HCT116 (cell line): ENCODE data around the gene UFD1. TPM values are rescaled to one million over a fixed set of nuclear protein-coding genes. Genes with fewer than 3 reads are reported as not detected.

Experiments used
- ATAC-seq: fragments of 200-7000 bp; cut with Tn5 transposase; 2 replicates; pipeline ENCODE4 v1.9.1; 2020; ENCODE audit warnings: mild to moderate bottlenecking, moderate library complexity
- BruUV-seq: library from RNA; stranded (reverse); fragments of 400-500 nt; replicated peaks from 2 replicates; lab custom pipeline; 2021; lab: Mats Ljungman, UMichigan
- CTCF ChIA-PET: fragments of 300-600 bp; sonication (Branson Sonifier 250); formaldehyde crosslinking; loops from one replicate; lab custom pipeline; 2021; ENCODE audit warnings: antibody characterized with exemption; lab: Charles Lee
- POLR2A ChIA-PET: fragments of 300-600, 350-600 bp; sonication (Branson Sonifier 250); formaldehyde crosslinking; loops from one replicate; lab custom pipeline; 2021; ENCODE audit warnings: antibody characterized with exemption; lab: Charles Lee
- RAD21 ChIA-PET, 2 experiments: fragments of 300-600 bp; sonication (Branson Sonifier 250); formaldehyde crosslinking; loops; one replicate each; lab custom pipeline; 2023; ENCODE audit warnings: low total read pairs in 2 of 2; ENCODE audit not compliant: uncharacterized antibody in 2 of 2, unreplicated experiment in 2 of 2, low non-redundant PET in 1 of 2; lab: Charles Lee
- DNase-seq: peaks from one replicate; pipeline ENCODE4 v3.0.0-alpha.2; 2010; ENCODE audit warnings: low read depth, low spot score
- H2AFZ ChIP-seq: fragments of 200-600 bp; shearing (Covaris generic), sonication (generic); 2 replicates; pipeline ENCODE4 v1.6.1; 2017; ENCODE audit warnings: low read depth, mixed run types, mixed read lengths, antibody characterized with exemption, low read length; ENCODE audit not compliant: poor library complexity, severe bottlenecking
- H3K27ac ChIP-seq: 2 replicates; pipeline ENCODE4 v1.5.1; 2012; ENCODE audit warnings: low read depth, low read length
- H3K27me3 ChIP-seq: fragments of 200-600 bp; sonication (generic); 2 replicates; pipeline ENCODE4 v1.6.1; 2016; ENCODE audit warnings: mixed run types, low read length, mixed read lengths; ENCODE audit not compliant: insufficient read depth
- H3K36me3 ChIP-seq, 2 experiments: fragments of 200-500 bp in 1 of 2; fragments of 200-600 bp in 1 of 2; sonication (Bioruptor generic) in 1 of 2; sonication (generic) in 1 of 2; 2 replicates each; pipeline versions ENCODE4 v1.5.1 to v1.6.1; 2014 to 2016; ENCODE audit warnings: low read length in 2 of 2, inconsistent platforms in 1 of 2, mixed read lengths in 1 of 2, mixed run types in 1 of 2; ENCODE audit not compliant: insufficient read depth in 2 of 2, control insufficient read depth in 1 of 2
- H3K4me1 ChIP-seq, 2 experiments: fragments of 200-600 bp in 1 of 2; sonication (generic) in 1 of 2; 2 replicates each; pipeline versions ENCODE4 v1.5.1 to v1.6.1; 2012 to 2017; ENCODE audit warnings: low read length in 2 of 2, inconsistent platforms in 1 of 2, mild to moderate bottlenecking in 1 of 2, mixed read lengths in 1 of 2, mixed run types in 1 of 2, moderate library complexity in 1 of 2; ENCODE audit not compliant: insufficient read depth in 2 of 2, control insufficient read depth in 1 of 2
- H3K4me2 ChIP-seq: fragments of 200-600 bp; sonication (generic); 2 replicates; pipeline ENCODE4 v1.6.1; 2017; ENCODE audit warnings: mixed run types, low read length, mixed read lengths
- H3K4me3 ChIP-seq, 2 experiments: fragments of 200-600 bp in 1 of 2; sonication (generic) in 1 of 2; replicated peaks in 1 of 2; 2 replicates each; pipeline ENCODE4 v1.5.1; 2011 to 2016; ENCODE audit warnings: low read length in 2 of 2, control low read depth in 1 of 2, low read depth in 1 of 2, mild to moderate bottlenecking in 1 of 2, mixed read lengths in 1 of 2, mixed run types in 1 of 2
- H3K79me2 ChIP-seq: fragments of 200-600 bp; sonication (generic); 2 replicates; pipeline ENCODE4 v1.6.1; 2017; ENCODE audit warnings: mild to moderate bottlenecking, mixed run types, low read length, moderate library complexity, mixed read lengths; ENCODE audit not compliant: insufficient read depth
- H3K9ac ChIP-seq: fragments of 200-600 bp; sonication (generic); 2 replicates; pipeline ENCODE4 v1.6.1; 2016; ENCODE audit warnings: low read length, mixed read lengths
- H3K9me2 ChIP-seq: fragments of 200-600 bp; sonication (generic), shearing (Covaris generic); 2 replicates; pipeline ENCODE4 v1.6.1; 2017; ENCODE audit warnings: mixed run types, mild to moderate bottlenecking, moderate library complexity; ENCODE audit not compliant: insufficient read depth
- H3K9me3 ChIP-seq, 2 experiments: fragments of 200-500 bp in 1 of 2; fragments of 200-600 bp in 1 of 2; sonication (Bioruptor generic) in 1 of 2; sonication (generic) in 1 of 2; 2 replicates each; pipeline ENCODE4 v1.6.1; 2014 to 2017; ENCODE audit warnings: low read length in 2 of 2, mixed read lengths in 2 of 2, inconsistent platforms in 1 of 2, low read depth in 1 of 2, mild to moderate bottlenecking in 1 of 2, mixed run types in 1 of 2, moderate library complexity in 1 of 2; ENCODE audit not compliant: control insufficient read depth in 1 of 2, insufficient read depth in 1 of 2
- H4K20me1 ChIP-seq: fragments of 200-600 bp; sonication (generic), shearing (Covaris generic); 2 replicates; pipeline ENCODE4 v1.6.1; 2017; ENCODE audit warnings: mixed run types, mild to moderate bottlenecking, moderate library complexity; ENCODE audit not compliant: insufficient read depth
- EGR1 ChIP-seq: IDR thresholded peaks from 2 replicates; pipeline ENCODE4 v1.6.1; 2012; ENCODE audit warnings: low read depth
- JUND ChIP-seq: IDR thresholded peaks from 2 replicates; pipeline ENCODE4 v1.6.1; 2012
- POLR2AphosphoS5 ChIP-seq: IDR thresholded peaks from 2 replicates; pipeline ENCODE4 v1.6.1; 2011; ENCODE audit warnings: mild to moderate bottlenecking, low read depth, low read length, moderate library complexity
- REST ChIP-seq: IDR thresholded peaks from 2 replicates; pipeline ENCODE4 v1.6.1; 2012; ENCODE audit warnings: low read depth
- SRF ChIP-seq: IDR thresholded peaks from 2 replicates; pipeline ENCODE4 v1.6.1; 2012; ENCODE audit warnings: low read depth
- TCF7L2 ChIP-seq: IDR thresholded peaks from 2 replicates; pipeline ENCODE4 v1.7.0; 2011; ENCODE audit warnings: borderline replicate concordance, inconsistent platforms; ENCODE audit not compliant: insufficient read depth, insufficient read length; ENCODE audit errors: extremely low read depth
- YY1 ChIP-seq: IDR thresholded peaks from 2 replicates; pipeline ENCODE4 v1.6.1; 2011; ENCODE audit warnings: low read length, low read depth, moderate library complexity, mild to moderate bottlenecking; ENCODE audit not compliant: insufficient replicate concordance; ENCODE audit errors: extremely low read depth
- ZFX ChIP-seq: fragments of 450-650 bp; IDR thresholded peaks from 2 replicates; pipeline ENCODE4 v1.6.1; 2017
- intact Hi-C: fragments of 100-400 bp; cut with micrococcal nuclease; formaldehyde crosslinking; loops from 2 replicates; pipeline ENCODE4 v1.10.0; 2022
- total RNA-seq: library from RNA; stranded (reverse); gene quantifications from one replicate; pipeline ENCODE4 v1.2.1, GENCODE V29; 2021; ENCODE audit not compliant: unreplicated experiment

The UFD1 gene
- total RNA-seq, 1 experiment from 2014 or later, result 97.5 TPM

- CTCF ChIA-PET, result interaction anchor here (1.1 kb wide), 1 partner anchor 10 kb away, joined by 5 read pairs; no protein-coding TSS in a partner anchor
- no peak overlapping the region for H3K4me3 ChIP-seq
- intact Hi-C loops, result no loop called here
- H3K9ac ChIP-seq, result no peak overlapping the region
- DNase-seq (no peak), ATAC-seq (no peak)
- H4K20me1 ChIP-seq, result no peaks in the 10 kb centered on the region
- no peaks in the 10 kb centered on the region for H3K4me1 ChIP-seq
- RAD21 ChIA-PET, result no interaction called here
- no peaks in the 10 kb centered on the region for H3K27me3 ChIP-seq
- no peak overlapping the region for H3K4me2 ChIP-seq
- TF ChIP-seq ZFX, result no peak
- no peak for TF ChIP-seq SRF
- no peak for TF ChIP-seq POLR2AphosphoS5
- no peak for TF ChIP-seq REST
- TF ChIP-seq YY1, result no peak
- TF ChIP-seq TCF7L2, result no peak
- TF ChIP-seq JUND, result no peak
- no peak for TF ChIP-seq EGR1
- no TSS peak for BruUV-seq
- no peaks in the 10 kb centered on the region for H3K9me2 ChIP-seq
- no peak overlapping the region for H3K27ac ChIP-seq
- H3K79me2 ChIP-seq, result peaks cover 15% of the 10 kb centered on the region
- H2AFZ ChIP-seq, result no peak overlapping the region
- POLR2A ChIA-PET, result no interaction called here
- peaks cover 53 to 56% of the 10 kb centered on the region in 2 experiments for H3K36me3 ChIP-seq
- H3K9me3 ChIP-seq, result no peaks in the 10 kb centered on the region
Measured at GRCh38 chr22:19464546-19464945, 14.4 kb downstream of the UFD1 start.
